GM12892 (cell line): Measurements from ENCODE around the gene ERH.

Experiments used
- POLR2A ChIP-seq: IDR thresholded peaks from 2 replicates; pipeline ENCODE4 v1.6.1; 2011; ENCODE audit warnings: low read depth, low read length, control low read depth
- POLR2AphosphoS5 ChIP-seq: IDR thresholded peaks from 2 replicates; pipeline ENCODE4 v1.6.1; 2011; ENCODE audit warnings: low read depth, low read length, control low read depth
- TAF1 ChIP-seq: IDR thresholded peaks from 2 replicates; pipeline ENCODE4 v1.6.1; 2011; ENCODE audit warnings: low read depth, mild to moderate bottlenecking, control low read depth, low read length, borderline replicate concordance

GRCh38 chr14:69378274-69378673 lies 19.8 kb downstream of the ERH start:
- TF ChIP-seq POLR2A: no peak
- TF ChIP-seq TAF1: no peak
- TF ChIP-seq POLR2AphosphoS5: no peak
